ENCODE data around the gene SYTL3.
"Not testable (repeated sequence)": the region's sequence is repeated elsewhere in the genome, so short reads cannot be mapped to it uniquely, and the experiment has no call there.

The SYTL3 gene

GRCh38 chr6:158789115-158789917 is 139.5 kb downstream of the SYTL3 start:
- Histone ChIP-seq H3K9me3 (replicated peaks; ENCODE audit: low read length) (no peaks in the 10 kb centered on the region), H3K36me3 (ENCODE audit: insufficient read depth, low read length) (peaks cover 45% of the 10 kb centered on the region), H3K9ac (ENCODE audit: low read depth, low read length) (no peak overlapping the region), H3K27me3 (ENCODE audit: control insufficient read depth, insufficient read depth, low read length) (no peaks in the 10 kb centered on the region), H3K4me3 (ENCODE audit: low read length) (no peak overlapping the region), H3K4me1 (ENCODE audit: control insufficient read depth, insufficient read depth, low read length) (peaks cover 22% of the 10 kb centered on the region), H3K4me2 (ENCODE audit: low read length) (no peak overlapping the region)

- Histone ChIP-seq H3K9ac (ENCODE audit: low read depth, low read length) (peak overlapping the region; percentile 44), H3K9me3 (replicated peaks; ENCODE audit: low read length) (no peaks in the 10 kb centered on the region), H3K4me1 (ENCODE audit: control insufficient read depth, insufficient read depth, low read length) (peaks cover 9% of the 10 kb centered on the region), H3K27me3 (ENCODE audit: control insufficient read depth, insufficient read depth, low read length) (no peaks in the 10 kb centered on the region), H3K4me2 (ENCODE audit: low read length) (peak overlapping the region; percentile 59), H3K4me3 (ENCODE audit: low read length) (no peak overlapping the region), H3K36me3 (ENCODE audit: insufficient read depth, low read length) (peaks cover 30% of the 10 kb centered on the region)
These were observed 141.5 kb downstream of the SYTL3 start for GRCh38 chr6:158791274-158791855.

GRCh38 chr6:158792505-158792904 is 142.7 kb downstream of the SYTL3 start:
- H3K4me1 ChIP-seq (ENCODE audit: control insufficient read depth, insufficient read depth, low read length); H3K9me3 ChIP-seq (replicated peaks; ENCODE audit: low read length); H3K27me3 ChIP-seq (ENCODE audit: control insufficient read depth, insufficient read depth, low read length); H3K4me2 ChIP-seq (ENCODE audit: low read length); H3K9ac ChIP-seq (ENCODE audit: low read depth, low read length); H3K4me3 ChIP-seq (ENCODE audit: low read length): not testable (repeated sequence)
- peaks cover 19% of the 10 kb centered on the region for H3K36me3 ChIP-seq (ENCODE audit: insufficient read depth, low read length)

- Histone ChIP-seq H3K4me2 (ENCODE audit: low read length) (no peak overlapping the region), H3K4me3 (ENCODE audit: low read length) (no peak overlapping the region), H3K9me3 (replicated peaks; ENCODE audit: low read length) (no peaks in the 10 kb centered on the region), H3K9ac (ENCODE audit: low read depth, low read length) (no peak overlapping the region), H3K4me1 (ENCODE audit: control insufficient read depth, insufficient read depth, low read length) (peaks cover 18% of the 10 kb centered on the region), H3K36me3 (ENCODE audit: insufficient read depth, low read length) (peaks cover 10% of the 10 kb centered on the region), H3K27me3 (ENCODE audit: control insufficient read depth, insufficient read depth, low read length) (no peaks in the 10 kb centered on the region)
These were observed 143.6 kb downstream of the SYTL3 start for GRCh38 chr6:158793432-158793831.

GRCh38 chr6:158795516-158795915 is 145.7 kb downstream of the SYTL3 start:
- no peaks in the 10 kb centered on the region for H3K9me3 ChIP-seq (replicated peaks; ENCODE audit: low read length)
- H3K4me1 ChIP-seq (ENCODE audit: control insufficient read depth, insufficient read depth, low read length) = peaks cover 35% of the 10 kb centered on the region
- no peak overlapping the region for H3K4me2 ChIP-seq (ENCODE audit: low read length)
- H3K9ac ChIP-seq (ENCODE audit: low read depth, low read length) = no peak overlapping the region
- no peak overlapping the region for H3K4me3 ChIP-seq (ENCODE audit: low read length)
- no peaks in the 10 kb centered on the region for H3K27me3 ChIP-seq (ENCODE audit: control insufficient read depth, insufficient read depth, low read length)
- H3K36me3 ChIP-seq (ENCODE audit: insufficient read depth, low read length) = peaks cover 4% of the 10 kb centered on the region

- Histone ChIP-seq H3K27me3 (ENCODE audit: control insufficient read depth, insufficient read depth, low read length) (no peaks in the 10 kb centered on the region), H3K4me2 (ENCODE audit: low read length) (no peak overlapping the region), H3K36me3 (ENCODE audit: insufficient read depth, low read length) (peaks cover 4% of the 10 kb centered on the region), H3K9ac (ENCODE audit: low read depth, low read length) (no peak overlapping the region), H3K4me1 (ENCODE audit: control insufficient read depth, insufficient read depth, low read length) (peaks cover 31% of the 10 kb centered on the region), H3K9me3 (replicated peaks; ENCODE audit: low read length) (no peaks in the 10 kb centered on the region), H3K4me3 (ENCODE audit: low read length) (no peak overlapping the region)
These were observed 146.5 kb downstream of the SYTL3 start for GRCh38 chr6:158796353-158796752.

GRCh38 chr6:158797331-158798310 is 147.8 kb downstream of the SYTL3 start:
- peaks cover 4% of the 10 kb centered on the region for H3K36me3 ChIP-seq (ENCODE audit: insufficient read depth, low read length)
- no peak overlapping the region for H3K9ac ChIP-seq (ENCODE audit: low read depth, low read length)
- no peaks in the 10 kb centered on the region for H3K9me3 ChIP-seq (replicated peaks; ENCODE audit: low read length)
- H3K27me3 ChIP-seq (ENCODE audit: control insufficient read depth, insufficient read depth, low read length) = no peaks in the 10 kb centered on the region
- no peak overlapping the region for H3K4me3 ChIP-seq (ENCODE audit: low read length)
- peaks cover 37% of the 10 kb centered on the region for H3K4me1 ChIP-seq (ENCODE audit: control insufficient read depth, insufficient read depth, low read length)
- no peak overlapping the region for H3K4me2 ChIP-seq (ENCODE audit: low read length)

GRCh38 chr6:158798311-158798710 is 148.5 kb downstream of the SYTL3 start:
- Histone ChIP-seq H3K36me3 (ENCODE audit: insufficient read depth, low read length) (peaks cover 4% of the 10 kb centered on the region), H3K27me3 (ENCODE audit: control insufficient read depth, insufficient read depth, low read length) (no peaks in the 10 kb centered on the region), H3K4me3 (ENCODE audit: low read length) (no peak overlapping the region), H3K4me2 (ENCODE audit: low read length) (no peak overlapping the region), H3K9ac (ENCODE audit: low read depth, low read length) (no peak overlapping the region), H3K4me1 (ENCODE audit: control insufficient read depth, insufficient read depth, low read length) (peaks cover 43% of the 10 kb centered on the region), H3K9me3 (replicated peaks; ENCODE audit: low read length) (no peaks in the 10 kb centered on the region)

GRCh38 chr6:158799051-158799792 is 149.4 kb downstream of the SYTL3 start:
- H3K4me3 ChIP-seq (ENCODE audit: low read length) = no peak overlapping the region
- H3K36me3 ChIP-seq (ENCODE audit: insufficient read depth, low read length) = peaks cover 4% of the 10 kb centered on the region
- no peak overlapping the region for H3K9ac ChIP-seq (ENCODE audit: low read depth, low read length)
- peak overlapping the region; percentile 20 for H3K4me2 ChIP-seq (ENCODE audit: low read length)
- H3K9me3 ChIP-seq (replicated peaks; ENCODE audit: low read length) = no peaks in the 10 kb centered on the region
- no peaks in the 10 kb centered on the region for H3K27me3 ChIP-seq (ENCODE audit: control insufficient read depth, insufficient read depth, low read length)
- peaks cover 50% of the 10 kb centered on the region for H3K4me1 ChIP-seq (ENCODE audit: control insufficient read depth, insufficient read depth, low read length)

- Histone ChIP-seq H3K4me3 (ENCODE audit: low read length) (no peak overlapping the region), H3K4me2 (ENCODE audit: low read length) (no peak overlapping the region), H3K9me3 (replicated peaks; ENCODE audit: low read length) (no peaks in the 10 kb centered on the region), H3K36me3 (ENCODE audit: insufficient read depth, low read length) (no peaks in the 10 kb centered on the region), H3K4me1 (ENCODE audit: control insufficient read depth, insufficient read depth, low read length) (peaks cover 59% of the 10 kb centered on the region), H3K9ac (ENCODE audit: low read depth, low read length) (no peak overlapping the region), H3K27me3 (ENCODE audit: control insufficient read depth, insufficient read depth, low read length) (no peaks in the 10 kb centered on the region)
These were observed 151.9 kb downstream of the SYTL3 start for GRCh38 chr6:158801655-158802294.
